Inflammatory macrophage treated with lipopolysaccharide for 1 hour (primary cell): Measurements from ENCODE around the gene PCDHGA2.
A peak's percentile ranks its signal among the peaks of the same experiment; 100 is the strongest.

ENCODE experiments used
- DNase-seq, 2 donors: peaks; one replicate each; pipeline ENCODE4 v3.0.0-alpha.2; 2020 to 2022

Gene PCDHGA2

DNA sequence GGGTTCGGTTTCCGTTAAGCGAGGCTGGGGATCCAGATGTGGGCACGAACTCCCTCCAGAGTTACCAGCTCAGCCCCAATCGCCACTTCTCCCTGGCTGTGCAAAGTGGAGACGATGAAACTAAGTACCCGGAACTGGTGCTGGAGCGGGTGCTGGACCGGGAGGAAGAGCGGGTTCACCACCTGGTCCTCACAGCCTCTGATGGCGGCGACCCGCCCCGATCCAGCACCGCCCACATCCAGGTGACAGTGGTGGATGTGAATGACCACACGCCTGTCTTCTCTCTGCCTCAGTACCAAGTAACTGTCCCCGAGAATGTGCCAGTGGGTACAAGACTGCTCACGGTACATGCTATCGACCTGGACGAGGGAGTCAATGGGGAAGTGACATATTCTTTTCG is 44.8 kb downstream of the PCDHGA2 start:
- DNase-seq, result no peak

DNA sequence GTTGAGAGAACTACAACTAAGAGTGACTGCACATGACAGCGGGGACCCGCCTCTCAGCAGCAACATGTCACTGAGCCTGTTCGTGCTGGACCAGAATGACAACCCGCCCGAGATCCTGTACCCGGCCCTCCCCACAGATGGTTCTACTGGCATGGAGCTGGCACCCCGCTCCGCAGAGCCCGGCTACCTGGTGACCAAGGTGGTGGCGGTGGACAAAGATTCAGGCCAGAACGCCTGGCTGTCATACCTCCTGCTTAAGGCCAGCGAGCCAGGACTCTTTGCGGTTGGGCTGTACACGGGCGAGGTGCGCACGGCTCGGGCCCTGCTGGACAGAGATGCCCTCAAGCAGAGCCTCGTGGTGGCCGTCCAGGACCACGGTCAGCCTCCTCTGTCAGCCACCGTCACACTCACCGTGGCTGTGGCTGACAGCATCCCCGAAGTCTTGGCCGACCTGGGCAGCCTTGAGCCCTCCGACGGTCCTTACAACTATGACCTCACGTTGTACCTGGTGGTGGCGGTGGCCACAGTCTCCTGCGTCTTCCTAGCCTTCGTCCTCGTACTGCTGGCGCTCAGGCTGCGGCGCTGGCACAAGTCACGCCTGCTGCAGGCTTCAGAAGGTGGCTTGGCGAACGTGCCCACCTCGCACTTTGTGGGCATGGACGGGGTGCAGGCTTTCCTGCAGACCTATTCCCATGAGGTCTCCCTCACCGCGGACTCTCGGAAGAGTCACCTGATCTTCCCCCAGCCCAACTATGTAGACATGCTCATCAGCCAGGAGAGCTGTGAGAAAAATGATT is 46.1 kb downstream of the PCDHGA2 start:
- no peak for DNase-seq

DNA sequence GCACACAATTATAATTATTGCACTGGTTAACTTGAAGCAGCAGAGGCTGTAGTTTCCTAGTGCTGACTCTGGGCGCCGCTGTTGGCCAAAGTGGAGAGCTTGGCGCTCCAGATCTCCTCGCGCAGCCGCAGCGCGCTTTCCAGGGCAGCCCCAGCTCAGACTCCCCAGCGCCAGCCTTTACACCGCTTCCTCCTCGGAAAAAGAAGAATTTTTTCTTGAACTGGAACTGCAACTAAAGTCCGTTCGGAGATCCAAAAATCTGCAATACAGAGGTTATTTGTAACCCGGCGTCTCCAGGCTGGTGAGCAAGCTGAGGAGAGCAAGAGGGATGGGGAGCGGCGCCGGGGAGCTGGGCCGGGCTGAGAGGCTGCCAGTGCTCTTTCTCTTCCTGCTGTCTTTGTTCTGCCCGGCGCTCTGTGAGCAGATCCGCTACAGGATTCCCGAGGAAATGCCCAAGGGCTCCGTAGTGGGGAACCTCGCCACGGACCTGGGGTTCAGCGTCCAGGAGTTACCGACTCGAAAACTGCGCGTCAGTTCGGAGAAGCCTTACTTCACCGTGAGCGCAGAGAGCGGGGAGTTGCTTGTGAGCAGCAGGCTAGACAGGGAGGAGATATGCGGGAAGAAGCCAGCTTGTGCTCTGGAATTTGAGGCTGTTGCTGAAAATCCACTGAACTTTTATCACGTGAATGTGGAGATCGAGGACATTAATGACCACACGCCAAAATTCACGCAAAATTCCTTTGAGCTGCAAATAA is 49.2 kb downstream of the PCDHGA2 start, which contains the start of gene PCDHGB4:
Gene PCDHGB4, plus strand, starts transcription at position 142 of the 755 bp plus-strand sequence. Its CDS starts 187 bp downstream, at position 329.
- DNase-seq, result peak; percentile 7 to 14

GRCh38 chr5:141388661-141389060 is 50.1 kb downstream of the PCDHGA2 start:
- no peak for DNase-seq

- no peak for DNase-seq
Measured at GRCh38 chr5:141389153-141390042, 50.8 kb downstream of the PCDHGA2 start.

GRCh38 chr5:141392429-141393198 is 54.1 kb downstream of the PCDHGA2 start, which contains the start of gene PCDHGA8:
PCDHGA8 (plus strand) TSS chr5:141392633; CDS start chr5:141392814, 181 bp downstream.
- no peak for DNase-seq
